ENCODE data around the gene CEP57. TPM values are rescaled to one million over a fixed set of nuclear protein-coding genes. Genes with fewer than 3 reads are reported as not detected.

Gene CEP57
- polyA plus RNA-seq, 1 experiment = 18.3 TPM

DNA sequence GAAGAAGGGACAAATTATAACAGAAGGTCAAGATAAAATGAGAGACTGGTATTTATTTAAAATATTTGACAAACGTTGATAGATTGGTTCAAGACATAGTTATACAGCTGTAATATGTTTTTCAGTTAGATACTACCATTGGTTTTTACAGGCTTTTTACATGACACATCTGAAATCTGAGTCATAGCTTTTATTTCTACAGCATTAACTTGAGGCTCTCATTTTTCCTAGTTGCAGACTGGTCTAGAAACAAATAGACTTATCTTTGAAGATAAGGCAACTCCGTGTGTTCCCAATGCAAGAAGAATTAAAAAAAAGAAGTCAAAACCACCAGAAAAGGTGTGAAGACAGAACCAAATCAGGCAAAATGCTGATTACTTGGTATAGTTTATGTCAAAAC lies 31.3 kb downstream of the CEP57 start:
- no peaks in the 10 kb centered on the region for H3K27me3 ChIP-seq (ENCODE audit: control insufficient read depth, insufficient read depth, low read length)
- H3K36me3 ChIP-seq (ENCODE audit: control insufficient read depth, insufficient read depth, low read length) = peaks cover 1% of the 10 kb centered on the region; the same call in 1 of the 2 replicates
- POLR2A ChIA-PET = no interaction called here
- no peak for DNase-seq (ENCODE audit: low read depth)
- H3K4me3 ChIP-seq (ENCODE audit: low read depth, low read length) = no peak overlapping the region
- TF ChIP-seq, protein P1, sequence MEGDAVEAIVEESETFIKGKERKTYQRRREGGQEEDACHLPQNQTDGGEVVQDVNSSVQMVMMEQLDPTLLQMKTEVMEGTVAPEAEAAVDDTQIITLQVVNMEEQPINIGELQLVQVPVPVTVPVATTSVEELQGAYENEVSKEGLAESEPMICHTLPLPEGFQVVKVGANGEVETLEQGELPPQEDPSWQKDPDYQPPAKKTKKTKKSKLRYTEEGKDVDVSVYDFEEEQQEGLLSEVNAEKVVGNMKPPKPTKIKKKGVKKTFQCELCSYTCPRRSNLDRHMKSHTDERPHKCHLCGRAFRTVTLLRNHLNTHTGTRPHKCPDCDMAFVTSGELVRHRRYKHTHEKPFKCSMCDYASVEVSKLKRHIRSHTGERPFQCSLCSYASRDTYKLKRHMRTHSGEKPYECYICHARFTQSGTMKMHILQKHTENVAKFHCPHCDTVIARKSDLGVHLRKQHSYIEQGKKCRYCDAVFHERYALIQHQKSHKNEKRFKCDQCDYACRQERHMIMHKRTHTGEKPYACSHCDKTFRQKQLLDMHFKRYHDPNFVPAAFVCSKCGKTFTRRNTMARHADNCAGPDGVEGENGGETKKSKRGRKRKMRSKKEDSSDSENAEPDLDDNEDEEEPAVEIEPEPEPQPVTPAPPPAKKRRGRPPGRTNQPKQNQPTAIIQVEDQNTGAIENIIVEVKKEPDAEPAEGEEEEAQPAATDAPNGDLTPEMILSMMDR (IDR thresholded peaks at IDR 0.05; ENCODE audit: insufficient read depth, low read depth, low read length) = no peak
- CTCF ChIA-PET = no interaction called here

GRCh38 chr11:95827696-95828095 lies 37.4 kb downstream of the CEP57 start:
- CTCF ChIA-PET = interaction anchor here (1.5 kb wide), 1 partner anchor 8 kb away, joined by 3 read pairs; no protein-coding TSS in a partner anchor
- no peak for DNase-seq (ENCODE audit: low read depth)

DNA sequence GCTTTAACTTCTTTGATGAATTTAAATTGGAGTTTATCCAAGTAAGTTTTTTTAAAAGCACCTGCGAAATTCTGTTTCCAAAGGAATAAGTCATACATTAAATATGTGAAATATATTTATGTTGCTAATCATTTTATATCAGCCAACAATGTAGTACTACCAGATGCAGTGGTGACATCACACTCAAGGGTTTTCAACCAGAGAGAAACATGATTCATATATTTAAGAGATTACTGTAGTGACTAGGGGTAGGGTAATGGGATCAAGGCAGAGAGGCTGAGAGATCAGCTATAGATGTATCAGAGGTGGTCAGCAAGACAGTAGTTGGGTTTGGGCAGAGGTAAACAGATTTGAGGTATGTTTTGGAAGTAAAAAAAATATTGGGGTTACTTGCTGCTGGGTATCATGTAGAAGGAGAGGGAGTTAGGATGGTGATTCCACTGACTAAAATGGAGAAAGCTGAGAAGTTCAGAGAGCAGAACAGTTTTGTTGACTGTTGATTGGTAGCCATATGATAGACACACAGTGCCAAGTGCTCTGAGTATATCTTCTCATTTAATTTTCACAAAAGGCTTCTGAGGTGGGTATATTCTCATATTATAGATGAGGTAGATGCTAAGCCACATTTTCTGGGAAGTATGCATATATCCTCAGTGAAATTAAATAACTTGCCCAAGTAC lies 39.4 kb downstream of the CEP57 start:
- TF ChIP-seq, protein P1 (IDR thresholded peaks at IDR 0.05; ENCODE audit: insufficient read depth, low read depth, low read length) = no peak
- H3K36me3 ChIP-seq (ENCODE audit: control insufficient read depth, insufficient read depth, low read length) = no peaks in the 10 kb centered on the region
- H3K4me3 ChIP-seq (ENCODE audit: low read depth, low read length) = no peak overlapping the region
- ChIA-PET POLR2A (no interaction called here), CTCF (no interaction called here)
- no peaks in the 10 kb centered on the region for H3K27me3 ChIP-seq (ENCODE audit: control insufficient read depth, insufficient read depth, low read length)
- DNase-seq (ENCODE audit: low read depth) = no peak

More at GRCh38 chr11:95827696-95828095, 37.4 kb downstream of the CEP57 start:
- POLR2A ChIA-PET = no interaction called here
- H3K36me3 ChIP-seq (ENCODE audit: control insufficient read depth, insufficient read depth, low read length) = no peaks in the 10 kb centered on the region; the same call in 1 of the 2 replicates
- TF ChIP-seq, protein P1 (IDR thresholded peaks at IDR 0.05; ENCODE audit: insufficient read depth, low read depth, low read length) = no peak
- H3K27me3 ChIP-seq (ENCODE audit: control insufficient read depth, insufficient read depth, low read length) = no peaks in the 10 kb centered on the region
- H3K4me3 ChIP-seq (ENCODE audit: low read depth, low read length) = no peak overlapping the region

DNA sequence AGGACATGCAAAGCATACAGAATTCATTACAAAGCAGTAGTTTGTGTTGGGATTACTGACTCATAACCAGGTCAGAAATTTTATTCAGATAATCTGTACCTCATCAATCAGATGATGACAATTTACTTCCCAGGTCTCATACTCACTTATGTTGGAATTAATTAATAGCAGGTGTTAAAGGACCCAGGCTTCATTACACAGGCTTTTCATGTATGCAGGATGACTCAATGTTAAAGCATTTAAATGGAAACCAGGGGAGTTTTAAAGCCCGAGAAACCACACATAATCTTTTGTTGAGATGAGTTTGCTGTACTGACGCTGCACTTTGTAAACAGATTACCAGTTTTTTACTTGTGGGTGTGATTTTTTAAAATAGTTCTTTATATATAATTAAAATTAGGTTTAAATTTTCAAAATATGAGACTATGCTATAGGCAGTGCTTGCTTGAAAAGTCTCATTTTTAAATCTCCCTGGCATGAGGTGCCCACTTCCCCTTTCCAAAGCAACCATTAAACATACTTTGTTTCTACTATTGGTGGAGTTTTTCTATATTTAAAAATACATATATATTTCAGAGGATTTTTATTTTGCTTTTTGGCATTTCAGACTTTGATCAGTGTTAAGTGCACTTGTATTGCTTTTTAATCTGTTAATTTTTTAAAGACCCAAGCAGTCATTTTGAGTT lies 41.0 kb downstream of the CEP57 start:
- POLR2A ChIA-PET = no interaction called here
- CTCF ChIA-PET = interaction anchor here (0.7 kb wide), 1 partner anchor 18 kb away, joined by 3 read pairs; no protein-coding TSS in a partner anchor

DNA sequence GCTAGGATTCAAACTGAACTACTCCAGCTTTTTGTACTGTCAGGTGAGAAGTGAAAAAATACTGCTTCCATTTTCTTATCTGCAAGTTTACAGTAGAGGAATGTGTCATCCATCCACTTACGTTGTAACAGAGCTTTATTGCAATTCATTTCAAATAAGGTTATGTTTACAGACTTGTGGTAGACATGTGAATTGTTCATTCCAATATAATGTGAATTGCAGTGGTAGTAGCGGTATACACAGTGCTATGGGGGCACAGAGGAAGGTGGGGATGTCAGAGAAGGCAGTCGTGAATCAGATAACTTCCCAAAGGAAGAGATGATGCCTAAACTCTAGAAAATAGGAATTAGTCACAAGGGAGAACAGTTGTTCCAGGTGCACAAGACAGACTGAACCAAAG lies 42.5 kb downstream of the CEP57 start:
- POLR2A ChIA-PET = no interaction called here
- CTCF ChIA-PET = interaction anchor here (1.1 to 2.5 kb wide), 2 partner anchors 510 to 557 kb away, joined by 3 to 10 read pairs; partner anchors contain the start of genes CCDC82, JRKL and MAML2
- no peaks in the 10 kb centered on the region for H3K36me3 ChIP-seq (ENCODE audit: control insufficient read depth, insufficient read depth, low read length)
- TF ChIP-seq, protein P1 (IDR thresholded peaks at IDR 0.05; ENCODE audit: insufficient read depth, low read depth, low read length) = no peak
- H3K27me3 ChIP-seq (ENCODE audit: control insufficient read depth, insufficient read depth, low read length) = no peaks in the 10 kb centered on the region
- DNase-seq (ENCODE audit: low read depth) = no peak
- H3K4me3 ChIP-seq (ENCODE audit: low read depth, low read length) = no peak overlapping the region

More for the DNA sequence above, 41.0 kb downstream of the CEP57 start:
- H3K4me3 ChIP-seq (ENCODE audit: low read depth, low read length) = no peak overlapping the region
- no peaks in the 10 kb centered on the region for H3K27me3 ChIP-seq (ENCODE audit: control insufficient read depth, insufficient read depth, low read length)
- TF ChIP-seq, protein P1 (IDR thresholded peaks at IDR 0.05; ENCODE audit: insufficient read depth, low read depth, low read length) = no peak
- no peaks in the 10 kb centered on the region for H3K36me3 ChIP-seq (ENCODE audit: control insufficient read depth, insufficient read depth, low read length)
- peak; percentile 84 for DNase-seq (ENCODE audit: low read depth)

All from BJ (cell line).